DMS 273 (cell line): ENCODE data around the gene DIAPH2.

Experiments
- DNase-seq: peaks from one replicate; lab custom pipeline; 2025; ENCODE audit not compliant: unreplicated experiment; lab: John Stamatoyannopoulos, UW

DIAPH2 gene

GRCh38 chrX:96929036-96929435 is 244.4 kb downstream of the DIAPH2 start:
- DNase-seq = peak; percentile 68

GRCh38 chrX:96957718-96958117 is 273.1 kb downstream of the DIAPH2 start:
- no peak for DNase-seq

GRCh38 chrX:96971812-96972211 is 287.2 kb downstream of the DIAPH2 start:
- no peak for DNase-seq

- DNase-seq = no peak
Measured at GRCh38 chrX:96978906-96979305, 294.3 kb downstream of the DIAPH2 start.

GRCh38 chrX:96979766-96980165 is 295.1 kb downstream of the DIAPH2 start:
- no peak for DNase-seq

GRCh38 chrX:96982161-96982560 is 297.5 kb downstream of the DIAPH2 start:
- no peak for DNase-seq

- no peak for DNase-seq
Measured at GRCh38 chrX:96984538-96984937, 299.9 kb downstream of the DIAPH2 start.

GRCh38 chrX:96985046-96985445 is 300.4 kb downstream of the DIAPH2 start:
- DNase-seq = no peak

- no peak for DNase-seq
Measured at GRCh38 chrX:96987228-96987627, 302.6 kb downstream of the DIAPH2 start.

- no peak for DNase-seq
Measured at GRCh38 chrX:96989830-96990571, 305.4 kb downstream of the DIAPH2 start.

GRCh38 chrX:96994093-96994492 is 309.5 kb downstream of the DIAPH2 start:
- DNase-seq = no peak

- DNase-seq = no peak
Measured at GRCh38 chrX:96997196-96997595, 312.6 kb downstream of the DIAPH2 start.

GRCh38 chrX:97000682-97001368 is 316.2 kb downstream of the DIAPH2 start:
- DNase-seq = no peak

GRCh38 chrX:97006167-97006566 is 321.5 kb downstream of the DIAPH2 start:
- DNase-seq = no peak

- no peak for DNase-seq
Measured at GRCh38 chrX:97009391-97009790, 324.7 kb downstream of the DIAPH2 start.

GRCh38 chrX:97011540-97011939 is 326.9 kb downstream of the DIAPH2 start:
- DNase-seq = no peak

GRCh38 chrX:97016106-97016505 is 331.5 kb downstream of the DIAPH2 start:
- DNase-seq = no peak

- no peak for DNase-seq
Measured at GRCh38 chrX:97021680-97022079, 337.0 kb downstream of the DIAPH2 start.

GRCh38 chrX:97026406-97026805 is 341.8 kb downstream of the DIAPH2 start:
- DNase-seq = peak; percentile 6

- DNase-seq = no peak
Measured at GRCh38 chrX:97027384-97027922, 342.8 kb downstream of the DIAPH2 start.

- DNase-seq = no peak
Measured at GRCh38 chrX:97030463-97030862, 345.8 kb downstream of the DIAPH2 start.

- no peak for DNase-seq
Measured at GRCh38 chrX:97030947-97031346, 346.3 kb downstream of the DIAPH2 start.
